ENCODE data around the gene ITGBL1. TPM values are rescaled to one million over a fixed set of nuclear protein-coding genes. Genes with fewer than 3 reads are reported as not detected.

The ITGBL1 gene
- total and polyA plus RNA-seq, 2 donors (not counting 3 experiments of a cell fraction or from before 2014, with no cell fraction given), result 4.6 to 8.8 TPM

- Histone ChIP-seq H3K4me1 (ENCODE audit: control insufficient read depth, extremely low read depth, insufficient read depth, low read length) (no peaks in the 10 kb centered on the region), H3K27me3 (ENCODE audit: control insufficient read depth in 2 of 2, insufficient read depth in 2 of 2, low read length in 2 of 2) (no peaks in the 10 kb centered on the region), H3K4me2 (ENCODE audit: insufficient read depth, low read length) (no peak overlapping the region), H3K4me3 (replicated peaks in 1 of 3; ENCODE audit: insufficient read depth in 1 of 3, low read depth in 1 of 3, low read length in 3 of 3) (no peak overlapping the region), H2AFZ (ENCODE audit: low read depth, low read length) (no peak overlapping the region), H3K9ac (replicated peaks; ENCODE audit: extremely low read depth, insufficient read depth, low read length) (no peak overlapping the region), H4K20me1 (replicated peaks; ENCODE audit: control insufficient read depth, extremely low read depth, insufficient read depth, low read length) (no peaks in the 10 kb centered on the region), H3K79me2 (ENCODE audit: control insufficient read depth, insufficient read depth, low read length) (no peaks in the 10 kb centered on the region), H3K27ac (ENCODE audit: insufficient read depth, low read depth, low read length) (no peak overlapping the region), H3K9me1 (replicated peaks; ENCODE audit: control insufficient read depth, extremely low read depth, insufficient read depth, low read length) (no peaks in the 10 kb centered on the region), H3K9me3 (replicated peaks; ENCODE audit: control insufficient read depth, insufficient read depth, low read length) (no peaks in the 10 kb centered on the region), H3K36me3 (ENCODE audit: control insufficient read depth in 2 of 2, extremely low read depth in 1 of 2, insufficient read depth in 2 of 2, low read length in 2 of 2) (no peaks in the 10 kb centered on the region)
- ChIA-PET POLR2A (no interaction called here), CTCF (no interaction called here)
- TF ChIP-seq EZH2 (IDR thresholded peaks at IDR 0.05; ENCODE audit: borderline replicate concordance, low read depth, low read length, severe bottlenecking) (no peak), GATA2 (IDR thresholded peaks at IDR 0.05; ENCODE audit: insufficient read depth, insufficient read length, low read depth, low read length) (peak; percentile 10)
- no peak for FAIRE-seq
- dilution Hi-C loops (cut with MboI; ENCODE audit: extremely low pct_ligation_motif_present, low sequenced_read_pairs), result no loop called here
- intact Hi-C loops (cut with micrococcal nuclease), result no loop called here
- DNase-seq (ENCODE audit: low read depth, low spot score), result no peak
- BruUV-seq (replicated peaks), result no TSS peak
Measured at GRCh38 chr13:101738336-101738735, 285.9 kb downstream of the ITGBL1 start.

DNA sequence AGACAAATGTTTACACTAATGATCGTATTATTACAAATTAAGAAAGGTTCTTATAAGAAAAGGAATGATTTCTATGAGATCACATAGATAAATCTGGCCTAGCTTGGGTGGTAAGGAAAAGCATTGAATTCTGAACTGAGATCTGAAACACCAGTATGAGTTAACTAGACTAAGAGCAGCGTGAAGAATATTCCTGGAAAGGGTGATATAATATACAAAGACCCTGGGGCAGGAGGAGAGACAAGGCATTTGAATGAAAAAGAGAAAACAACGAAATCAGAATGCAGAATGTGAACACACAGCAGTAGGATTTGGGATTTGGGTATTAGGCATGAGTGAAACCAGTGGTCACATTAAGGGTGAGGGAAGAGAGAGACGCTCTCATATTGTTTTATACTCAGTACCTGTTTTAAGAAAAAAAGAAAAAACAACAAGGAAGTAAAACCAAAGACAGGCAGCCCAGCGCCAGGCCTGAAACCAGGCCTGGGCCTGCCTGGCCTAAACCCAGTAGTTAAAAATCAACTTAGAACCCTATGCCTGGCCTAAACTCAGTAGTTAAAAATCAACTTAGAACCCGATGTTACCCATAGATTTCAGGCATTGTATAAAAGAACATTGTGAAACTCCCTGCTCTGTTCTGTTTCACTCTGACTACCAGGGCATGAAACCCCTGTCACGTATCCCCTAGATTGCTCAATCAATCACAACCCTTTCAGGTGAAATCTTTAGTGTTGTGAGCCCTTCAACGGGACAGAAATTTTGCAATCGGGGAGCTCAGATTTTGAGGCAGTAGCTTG, 287.1 kb downstream of the ITGBL1 start:
- H3K9ac ChIP-seq (replicated peaks; ENCODE audit: extremely low read depth, insufficient read depth, low read length), result no peak overlapping the region
- no peaks in the 10 kb centered on the region for H3K9me3 ChIP-seq (replicated peaks; ENCODE audit: control insufficient read depth, insufficient read depth, low read length)
- no peak for FAIRE-seq
- no peak for DNase-seq (ENCODE audit: low read depth, low spot score)
- H3K27ac ChIP-seq (ENCODE audit: insufficient read depth, low read depth, low read length), result no peak overlapping the region
- dilution Hi-C loops (cut with MboI; ENCODE audit: extremely low pct_ligation_motif_present, low sequenced_read_pairs) (no loop called here), intact Hi-C loops (cut with micrococcal nuclease) (no loop called here)
- POLR2A ChIA-PET, result no interaction called here
- TF ChIP-seq, protein P1, sequence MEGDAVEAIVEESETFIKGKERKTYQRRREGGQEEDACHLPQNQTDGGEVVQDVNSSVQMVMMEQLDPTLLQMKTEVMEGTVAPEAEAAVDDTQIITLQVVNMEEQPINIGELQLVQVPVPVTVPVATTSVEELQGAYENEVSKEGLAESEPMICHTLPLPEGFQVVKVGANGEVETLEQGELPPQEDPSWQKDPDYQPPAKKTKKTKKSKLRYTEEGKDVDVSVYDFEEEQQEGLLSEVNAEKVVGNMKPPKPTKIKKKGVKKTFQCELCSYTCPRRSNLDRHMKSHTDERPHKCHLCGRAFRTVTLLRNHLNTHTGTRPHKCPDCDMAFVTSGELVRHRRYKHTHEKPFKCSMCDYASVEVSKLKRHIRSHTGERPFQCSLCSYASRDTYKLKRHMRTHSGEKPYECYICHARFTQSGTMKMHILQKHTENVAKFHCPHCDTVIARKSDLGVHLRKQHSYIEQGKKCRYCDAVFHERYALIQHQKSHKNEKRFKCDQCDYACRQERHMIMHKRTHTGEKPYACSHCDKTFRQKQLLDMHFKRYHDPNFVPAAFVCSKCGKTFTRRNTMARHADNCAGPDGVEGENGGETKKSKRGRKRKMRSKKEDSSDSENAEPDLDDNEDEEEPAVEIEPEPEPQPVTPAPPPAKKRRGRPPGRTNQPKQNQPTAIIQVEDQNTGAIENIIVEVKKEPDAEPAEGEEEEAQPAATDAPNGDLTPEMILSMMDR (IDR thresholded peaks at IDR 0.05; ENCODE audit: extremely low read depth in 1 of 2, insufficient read depth in 1 of 2, low read depth in 1 of 2, low read length in 2 of 2), result no peak
- no peak for TF ChIP-seq EZH2 (IDR thresholded peaks at IDR 0.05; ENCODE audit: borderline replicate concordance, low read depth, low read length, severe bottlenecking)
- no peak for TF ChIP-seq POLR2AphosphoS5 (IDR thresholded peaks at IDR 0.05; ENCODE audit: insufficient read depth, low read depth, low read length)
- no peak for TF ChIP-seq FOS (IDR thresholded peaks at IDR 0.05; ENCODE audit: borderline replicate concordance, insufficient read depth, low read length)
- TF ChIP-seq, protein P2, sequence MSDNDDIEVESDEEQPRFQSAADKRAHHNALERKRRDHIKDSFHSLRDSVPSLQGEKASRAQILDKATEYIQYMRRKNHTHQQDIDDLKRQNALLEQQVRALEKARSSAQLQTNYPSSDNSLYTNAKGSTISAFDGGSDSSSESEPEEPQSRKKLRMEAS (IDR thresholded peaks at IDR 0.05; ENCODE audit: insufficient read depth, insufficient read length), result no peak
- TF ChIP-seq JUN (IDR thresholded peaks at IDR 0.05; ENCODE audit: borderline replicate concordance, insufficient read depth, insufficient read length, low read depth), result no peak
- TF ChIP-seq POLR2A (IDR thresholded peaks at IDR 0.05; ENCODE audit: low read depth, low read length), result no peak
- no peak for TF ChIP-seq GATA2 (IDR thresholded peaks at IDR 0.05; ENCODE audit: insufficient read depth, insufficient read length, low read depth, low read length)
- TF ChIP-seq MYC (IDR thresholded peaks at IDR 0.05; ENCODE audit: low read depth, low read length), result no peak
- no peaks in the 10 kb centered on the region for H3K79me2 ChIP-seq (ENCODE audit: control insufficient read depth, insufficient read depth, low read length)
- H3K4me1 ChIP-seq (ENCODE audit: control insufficient read depth, extremely low read depth, insufficient read depth, low read length), result no peaks in the 10 kb centered on the region
- no peaks in the 10 kb centered on the region for H3K27me3 ChIP-seq (ENCODE audit: control insufficient read depth in 2 of 2, insufficient read depth in 2 of 2, low read length in 2 of 2)
- no TSS peak for BruUV-seq (replicated peaks)
- H3K9me1 ChIP-seq (replicated peaks; ENCODE audit: control insufficient read depth, extremely low read depth, insufficient read depth, low read length), result no peaks in the 10 kb centered on the region
- CTCF ChIA-PET, result no interaction called here
- no peaks in the 10 kb centered on the region for H4K20me1 ChIP-seq (replicated peaks; ENCODE audit: control insufficient read depth, extremely low read depth, insufficient read depth, low read length)
- H3K36me3 ChIP-seq (ENCODE audit: control insufficient read depth in 2 of 2, extremely low read depth in 1 of 2, insufficient read depth in 2 of 2, low read length in 2 of 2), result no peaks in the 10 kb centered on the region
- H3K4me2 ChIP-seq (ENCODE audit: insufficient read depth, low read length), result no peak overlapping the region
- no peak overlapping the region for H3K4me3 ChIP-seq (replicated peaks in 1 of 3; ENCODE audit: insufficient read depth in 1 of 3, low read depth in 1 of 3, low read length in 3 of 3)
- no peak overlapping the region for H2AFZ ChIP-seq (ENCODE audit: low read depth, low read length)

Data from endothelial cell of umbilical vein (primary cell).